H1 (cell line): ENCODE data around the gene REXO5. TPM values are rescaled to one million over a fixed set of nuclear protein-coding genes. Genes with fewer than 3 reads are reported as not detected.

Source experiments
- CTCF ChIA-PET: fragments of 300-600 bp; sonication (Branson Sonifier 250); formaldehyde crosslinking; loops from one replicate; lab custom pipeline; 2021; ENCODE audit not compliant: partially characterized antibody; lab: Charles Lee
- POLR2A ChIA-PET: fragments of 300-600 bp; sonication (Branson Sonifier 250); formaldehyde crosslinking; loops from one replicate; lab custom pipeline; 2021; ENCODE audit warnings: inconsistent platforms; ENCODE audit not compliant: partially characterized antibody; lab: Charles Lee
- DNase-seq, 2 experiments: peaks; one replicate each; pipeline versions ENCODE4 v3.0.0 to v3.0.0-alpha.2; 2010 to 2022; ENCODE audit warnings: low spot score in 2 of 2, low read depth in 1 of 2, mixed read lengths in 1 of 2
- FAIRE-seq: peaks from 2 replicates; lab custom pipeline; 2011; peaks lifted over from hg19 to GRCh38; lab: Jason Lieb, UNC
- H2AFZ ChIP-seq: 2 replicates; pipeline ENCODE4 v1.8.1; 2012; ENCODE audit warnings: low read length, inconsistent platforms
- H2AK5ac ChIP-seq: 2 replicates; pipeline ENCODE4 v1.6.1; 2013; ENCODE audit warnings: low read depth, low read length
- H2BK120ac ChIP-seq: replicated peaks from 2 replicates; pipeline ENCODE3; 2013; ENCODE audit warnings: low read depth, low read length, inconsistent platforms
- H2BK12ac ChIP-seq: 2 replicates; pipeline ENCODE4 v1.6.1; 2013; ENCODE audit warnings: low read depth, low read length
- H2BK15ac ChIP-seq: 2 replicates; pipeline ENCODE4 v1.6.1; 2013; ENCODE audit warnings: low read length
- H2BK20ac ChIP-seq: 2 replicates; pipeline ENCODE4 v1.6.1; 2013; ENCODE audit warnings: low read length
- H2BK5ac ChIP-seq: 2 replicates; pipeline ENCODE4 v1.6.1; 2013; ENCODE audit warnings: low read depth, low read length
- H3K14ac ChIP-seq: 2 replicates; pipeline ENCODE4 v1.6.1; 2013; ENCODE audit warnings: inconsistent platforms; ENCODE audit not compliant: insufficient read length
- H3K18ac ChIP-seq: 2 replicates; pipeline ENCODE4 v1.6.1; 2013; ENCODE audit warnings: low read length; ENCODE audit errors: extremely low read depth
- H3K23ac ChIP-seq: 2 replicates; pipeline ENCODE4 v1.6.1; 2013; ENCODE audit warnings: inconsistent platforms; ENCODE audit not compliant: insufficient read length
- H3K23me2 ChIP-seq: 2 replicates; pipeline ENCODE4 v1.6.1; 2013; ENCODE audit warnings: low read depth, low read length
- H3K27ac ChIP-seq: 2 replicates; pipeline ENCODE4 v1.6.1; 2011; ENCODE audit warnings: low read depth, low read length, inconsistent platforms
- H3K27me3 ChIP-seq, 4 experiments: replicated peaks in 1 of 4; 1 replicate in 1 of 4; 2 replicates in 3 of 4; pipeline versions ENCODE4 v1.6.1 to v1.8.1; 2011 to 2013; ENCODE audit warnings: low read length in 3 of 4, mild to moderate bottlenecking in 3 of 4, inconsistent platforms in 2 of 4, mixed read lengths in 2 of 4, moderate library complexity in 1 of 4; ENCODE audit not compliant: control insufficient read depth in 3 of 4, insufficient read depth in 3 of 4; ENCODE audit errors: extremely low read depth in 1 of 4
- H3K36me3 ChIP-seq, 4 experiments: 2 replicates each; pipeline versions ENCODE4 v1.6.1 to v1.8.1; 2011 to 2013; ENCODE audit warnings: mild to moderate bottlenecking in 4 of 4, low read length in 3 of 4, moderate library complexity in 2 of 4, control low read depth in 1 of 4, inconsistent platforms in 1 of 4; ENCODE audit not compliant: insufficient read depth in 4 of 4, control insufficient read depth in 2 of 4
- H3K4ac ChIP-seq: replicated peaks from 2 replicates; pipeline ENCODE3; 2013; ENCODE audit warnings: low read length, low read depth, mixed read lengths, inconsistent platforms; ENCODE audit not compliant: insufficient read length
- H3K4me1 ChIP-seq, 4 experiments: replicated peaks in 1 of 4; 1 replicate in 1 of 4; 2 replicates in 3 of 4; pipeline versions ENCODE4 v1.6.1 to v1.8.1; 2011 to 2013; ENCODE audit warnings: low read length in 3 of 4, inconsistent platforms in 2 of 4, mixed read lengths in 1 of 4; ENCODE audit not compliant: insufficient read depth in 4 of 4, control insufficient read depth in 3 of 4
- H3K4me2 ChIP-seq, 2 experiments: 2 replicates each; pipeline versions ENCODE4 v1.6.1 to v1.8.1; 2011 to 2013; ENCODE audit warnings: low read depth in 2 of 2, low read length in 2 of 2, control low read depth in 1 of 2, inconsistent platforms in 1 of 2, mild to moderate bottlenecking in 1 of 2; ENCODE audit not compliant: insufficient read depth in 1 of 2
- H3K4me3 ChIP-seq, 4 experiments: fragments of 200-600, 300-600 bp in 1 of 4; sonication (generic), shearing (Covaris generic), sonication (Bioruptor Twin) in 1 of 4; 2 replicates each; pipeline versions ENCODE4 v1.5.1 to v1.8.1; 2011 to 2016; ENCODE audit warnings: low read length in 4 of 4, low read depth in 3 of 4, control low read depth in 2 of 4, inconsistent platforms in 2 of 4, mild to moderate bottlenecking in 2 of 4, mixed read lengths in 1 of 4, moderate library complexity in 1 of 4; ENCODE audit not compliant: insufficient read depth in 2 of 4; ENCODE audit errors: extremely low read depth in 1 of 4
- H3K56ac ChIP-seq: replicated peaks from 2 replicates; pipeline ENCODE3; 2013; ENCODE audit warnings: low read depth, mild to moderate bottlenecking, mixed read lengths, low read length, inconsistent platforms; ENCODE audit not compliant: insufficient read length
- H3K79me1 ChIP-seq: 2 replicates; pipeline ENCODE4 v1.6.1; 2013; ENCODE audit warnings: low read depth, low read length, control low read depth
- H3K79me2 ChIP-seq, 2 experiments: 2 replicates each; pipeline versions ENCODE4 v1.6.1 to v1.8.1; 2012 to 2013; ENCODE audit warnings: low read length in 2 of 2, mild to moderate bottlenecking in 2 of 2, inconsistent platforms in 1 of 2; ENCODE audit not compliant: insufficient read depth in 2 of 2, control insufficient read depth in 1 of 2
- H3K9ac ChIP-seq, 4 experiments: replicated peaks in 1 of 4; 1 replicate in 1 of 4; 2 replicates in 3 of 4; pipeline versions ENCODE4 v1.6.1 to v1.8.1; 2011 to 2013; ENCODE audit warnings: low read depth in 3 of 4, low read length in 3 of 4, control low read depth in 2 of 4, mild to moderate bottlenecking in 2 of 4, moderate library complexity in 2 of 4, inconsistent platforms in 1 of 4; ENCODE audit errors: extremely low read depth in 1 of 4
- H3K9me3 ChIP-seq, 2 experiments: 2 replicates each; pipeline versions ENCODE4 v1.6.1 to v1.8.1; 2012 to 2013; ENCODE audit warnings: mild to moderate bottlenecking in 2 of 2, moderate library complexity in 2 of 2, control low read depth in 1 of 2, inconsistent platforms in 1 of 2, low read depth in 1 of 2, low read length in 1 of 2, mixed read lengths in 1 of 2; ENCODE audit not compliant: insufficient read depth in 2 of 2
- H4K20me1 ChIP-seq, 2 experiments: replicated peaks in 1 of 2; 2 replicates each; pipeline versions ENCODE3 to v1.8.1; 2011 to 2013; ENCODE audit warnings: inconsistent platforms in 2 of 2, low read length in 2 of 2, mild to moderate bottlenecking in 1 of 2; ENCODE audit not compliant: insufficient read depth in 2 of 2, control insufficient read depth in 1 of 2
- H4K5ac ChIP-seq: 2 replicates; pipeline ENCODE4 v1.6.1; 2013; ENCODE audit warnings: low read length, low read depth, mixed read lengths, inconsistent platforms; ENCODE audit not compliant: insufficient read length
- H4K8ac ChIP-seq: 2 replicates; pipeline ENCODE4 v1.8.0; 2013; ENCODE audit warnings: mild to moderate bottlenecking, moderate library complexity, low read length, inconsistent platforms; ENCODE audit not compliant: insufficient read depth; ENCODE audit errors: extremely low read depth
- H4K91ac ChIP-seq: replicated peaks from 2 replicates; pipeline ENCODE3; 2013; ENCODE audit warnings: low read length, mixed read lengths, inconsistent platforms; ENCODE audit not compliant: insufficient read length
- BACH1 ChIP-seq: IDR thresholded peaks from 2 replicates; pipeline ENCODE4 v1.6.1; 2012; ENCODE audit warnings: low read length, improper control_type of control experiment
- HDAC2 ChIP-seq, 2 experiments: fragments of 300-600 bp in 1 of 2; sonication (generic) in 1 of 2; IDR thresholded peaks; 2 replicates each; pipeline ENCODE4 v1.6.1; 2011 to 2012; ENCODE audit warnings: low read depth in 2 of 2, low read length in 2 of 2, mild to moderate bottlenecking in 2 of 2, moderate library complexity in 2 of 2, borderline replicate concordance in 1 of 2, inconsistent platforms in 1 of 2
- KDM5A ChIP-seq: fragments of 200-600 bp; IDR thresholded peaks from 2 replicates; pipeline ENCODE4 v1.7.1; 2012; ENCODE audit warnings: mild to moderate bottlenecking, low read length, inconsistent platforms, mixed read lengths
- RFX5 ChIP-seq: IDR thresholded peaks from 2 replicates; pipeline ENCODE4 v1.6.1; 2011; ENCODE audit warnings: low read depth, low read length, improper control_type of control experiment, borderline replicate concordance
- SP2 ChIP-seq: IDR thresholded peaks from 2 replicates; pipeline ENCODE4 v1.6.1; 2012; ENCODE audit warnings: mild to moderate bottlenecking, low read length, inconsistent platforms
- TEAD4 ChIP-seq: IDR thresholded peaks from 2 replicates; pipeline ENCODE4 v1.6.1; 2012; ENCODE audit warnings: low read depth, low read length, inconsistent platforms, mixed read lengths
- USF2 ChIP-seq: IDR thresholded peaks from 2 replicates; pipeline ENCODE4 v1.6.1; 2011; ENCODE audit warnings: low read length, improper control_type of control experiment
- WGBS, 2 experiments: shearing (Covaris generic) in 1 of 2; methylation state at CpG; one replicate each; pipeline versions ENCODE4 v1.1.6 to v1.1.7; 2013 to 2015; ENCODE audit warnings: low lambda C conversion rate in 2 of 2, mixed read lengths in 2 of 2, inconsistent platforms in 1 of 2, low coverage in 1 of 2, missing lambda C conversion rate in 1 of 2; ENCODE audit not compliant: insufficient replicate concordance in 2 of 2, insufficient coverage in 1 of 2, insufficient read length in 1 of 2; ENCODE audit errors: extremely low coverage in 1 of 2, missing lambda C conversion rate in 1 of 2; 5-methylcytosine and 5-hydroxymethylcytosine counted together
- polyA plus RNA-seq, 7 experiments: library from polyadenylated mRNA; depleted of rRNA in 3 of 7; stranded (reverse) in 5 of 7; unstranded in 2 of 7; fragments of >200 nt in 5 of 7; fragments of 200-250 nt in 2 of 7; gene quantifications; 1 replicate in 5 of 7; 2 replicates in 1 of 7; 4 replicates in 1 of 7; pipeline versions ENCODE4 v1.2.1 to v1.2.3, GENCODE V29; 2011 to 2013; ENCODE audit warnings: missing spikeins in 2 of 7, mixed read lengths in 2 of 7
- total RNA-seq: library from RNA; stranded (reverse); fragmentation: NEBNext Ultra II Directional; extraction: Animal tissue kit (Norgen Biotek cat#: 25700); gene quantifications from 2 replicates; pipeline ENCODE4 v1.2.1, GENCODE V29; 2021
- TF ChIP-seq, protein P1 (sequence below): IDR thresholded peaks from 2 replicates; pipeline ENCODE4 v1.6.1; 2012; ENCODE audit warnings: low read length, inconsistent platforms
- TF ChIP-seq, protein P2 (sequence below): IDR thresholded peaks from 2 replicates; pipeline ENCODE4 v1.6.1; 2011; ENCODE audit warnings: low read depth, mild to moderate bottlenecking, low read length; ENCODE audit not compliant: insufficient read depth

REXO5 gene
- total and polyA plus RNA-seq, 2 of the 8 experiments (the other 6 are each of a cell fraction or from before 2014, with no cell fraction given): 2.4 to 8.9 TPM

GRCh38 chr16:20844588-20844987 is 38.3 kb downstream of the REXO5 start:
- H3K27ac ChIP-seq: no peak overlapping the region
- peaks cover 0 to 2% of the 10 kb centered on the region in 2 experiments for H4K20me1 ChIP-seq
- H3K79me1 ChIP-seq: no peaks in the 10 kb centered on the region
- H3K18ac ChIP-seq: no peak overlapping the region
- FAIRE-seq (no peak), DNase-seq (no peak)
- no peak overlapping the region for H2BK120ac ChIP-seq
- ChIA-PET CTCF (interaction anchor here (9.6 kb wide), 1 partner anchor 239 kb away, joined by 125 read pairs; no protein-coding TSS in a partner anchor), POLR2A (no interaction called here)
- H3K4me1 ChIP-seq: no peaks in the 10 kb centered on the region
- no peak overlapping the region for H3K23ac ChIP-seq
- no peaks in the 10 kb centered on the region for H3K9me3 ChIP-seq
- no peak overlapping the region for H3K4me2 ChIP-seq
- no peak overlapping the region for H2BK20ac ChIP-seq
- no peak overlapping the region for H2AFZ ChIP-seq
- H3K14ac ChIP-seq: no peak overlapping the region
- H3K4me3 ChIP-seq: no peak overlapping the region
- H2BK15ac ChIP-seq: no peak overlapping the region
- H4K91ac ChIP-seq: no peak overlapping the region
- no peaks in the 10 kb centered on the region for H3K27me3 ChIP-seq
- no peak overlapping the region for H4K5ac ChIP-seq
- H3K79me2 ChIP-seq: no peaks in the 10 kb centered on the region
- H3K4ac ChIP-seq: no peak overlapping the region
- no peak overlapping the region for H2BK5ac ChIP-seq
- 87% methylated on average over 3 of the region's 3 CpGs; no CpG with 5 or more reads in 1 of the 2 experiments for WGBS, 2 experiments
- H3K9ac ChIP-seq: no peak overlapping the region
- no peak overlapping the region for H2BK12ac ChIP-seq
- H3K23me2 ChIP-seq: no peaks in the 10 kb centered on the region
- H3K36me3 ChIP-seq: peaks cover 2 to 10% (median 5%) of the 10 kb centered on the region in 4 experiments; a peak in 3 of 8 replicates
- no peak overlapping the region for H4K8ac ChIP-seq
- H3K56ac ChIP-seq: no peak overlapping the region
- no peak overlapping the region for H2AK5ac ChIP-seq
- no peak for TF ChIP-seq SP2
- TF ChIP-seq BACH1: no peak
- no peak for TF ChIP-seq HDAC2 (IDR thresholded peaks at IDR 0.05; ENCODE audit: borderline replicate concordance in 1 of 2, low read depth in 2 of 2, low read length in 2 of 2)
- TF ChIP-seq, protein P1, sequence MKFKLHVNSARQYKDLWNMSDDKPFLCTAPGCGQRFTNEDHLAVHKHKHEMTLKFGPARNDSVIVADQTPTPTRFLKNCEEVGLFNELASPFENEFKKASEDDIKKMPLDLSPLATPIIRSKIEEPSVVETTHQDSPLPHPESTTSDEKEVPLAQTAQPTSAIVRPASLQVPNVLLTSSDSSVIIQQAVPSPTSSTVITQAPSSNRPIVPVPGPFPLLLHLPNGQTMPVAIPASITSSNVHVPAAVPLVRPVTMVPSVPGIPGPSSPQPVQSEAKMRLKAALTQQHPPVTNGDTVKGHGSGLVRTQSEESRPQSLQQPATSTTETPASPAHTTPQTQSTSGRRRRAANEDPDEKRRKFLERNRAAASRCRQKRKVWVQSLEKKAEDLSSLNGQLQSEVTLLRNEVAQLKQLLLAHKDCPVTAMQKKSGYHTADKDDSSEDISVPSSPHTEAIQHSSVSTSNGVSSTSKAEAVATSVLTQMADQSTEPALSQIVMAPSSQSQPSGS: no peak
- no peak for TF ChIP-seq USF2
- TF ChIP-seq KDM5A: no peak
- no peak for TF ChIP-seq RFX5
- TF ChIP-seq, protein P2, sequence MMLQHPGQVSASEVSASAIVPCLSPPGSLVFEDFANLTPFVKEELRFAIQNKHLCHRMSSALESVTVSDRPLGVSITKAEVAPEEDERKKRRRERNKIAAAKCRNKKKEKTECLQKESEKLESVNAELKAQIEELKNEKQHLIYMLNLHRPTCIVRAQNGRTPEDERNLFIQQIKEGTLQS: no peak
- no peak for TF ChIP-seq TEAD4
